PC-3 (cell line): ENCODE data around the gene MAP3K7CL. TPM values are rescaled to one million over a fixed set of nuclear protein-coding genes. Genes with fewer than 3 reads are reported as not detected.

Experiments
- ATAC-seq: fragments of 200-7000 bp; cut with Tn5 transposase; 2 replicates; pipeline ENCODE4 v1.9.1; 2020; ENCODE audit warnings: mild to moderate bottlenecking, moderate library complexity
- BruUV-seq: library from RNA; stranded (reverse); fragments of 400-500 nt; replicated peaks from 2 replicates; lab custom pipeline; 2021; lab: Mats Ljungman, UMichigan
- CTCF ChIA-PET: fragments of 300-600 bp; sonication (Branson Sonifier 250); formaldehyde crosslinking; loops from one replicate; lab custom pipeline; 2022; ENCODE audit warnings: antibody characterized with exemption; lab: Charles Lee
- POLR2A ChIA-PET: fragments of 300-600 bp; sonication (Branson Sonifier 250); formaldehyde crosslinking; loops from one replicate; lab custom pipeline; 2022; ENCODE audit warnings: antibody characterized with exemption; ENCODE audit not compliant: unreplicated experiment; lab: Charles Lee
- DNase-seq: peaks from one replicate; pipeline ENCODE4 v3.0.0-alpha.2; 2015
- H2AFZ ChIP-seq: fragments of 300-600 bp; sonication (generic); 2 replicates; pipeline ENCODE4 v1.6.0; 2016; ENCODE audit warnings: antibody characterized with exemption, low read length
- H3F3A ChIP-seq: fragments of 300-600 bp; sonication (generic); one replicate; pipeline ENCODE4 v1.6.0; 2017; ENCODE audit warnings: antibody characterized with exemption, low read length, control low read depth, mild to moderate bottlenecking; ENCODE audit not compliant: unreplicated experiment
- H3K27ac ChIP-seq: fragments of 300-600 bp; sonication (generic); 2 replicates; pipeline ENCODE4 v1.5.1; 2016; ENCODE audit warnings: mild to moderate bottlenecking, low read length
- H3K27me3 ChIP-seq: fragments of 300-600 bp; sonication (generic); 2 replicates; pipeline ENCODE4 v1.6.1; 2016; ENCODE audit warnings: low read length, mixed read lengths
- H3K36me3 ChIP-seq: fragments of 300-600 bp; sonication (generic); 2 replicates; pipeline ENCODE4 v1.6.1; 2016; ENCODE audit warnings: low read depth, mixed run types, low read length, mixed read lengths
- H3K4me1 ChIP-seq: fragments of 300-600 bp; sonication (generic); 2 replicates; pipeline ENCODE4 v1.5.1; 2016; ENCODE audit warnings: low read length; ENCODE audit not compliant: insufficient read depth
- H3K4me2 ChIP-seq: fragments of 300-600 bp; sonication (generic); 2 replicates; pipeline ENCODE4 v1.6.0; 2016; ENCODE audit warnings: low read length
- H3K4me3 ChIP-seq: fragments of 300-600 bp; sonication (generic); 2 replicates; pipeline ENCODE4 v1.5.1; 2016; ENCODE audit warnings: mild to moderate bottlenecking, low read length, mixed read lengths
- H3K79me2 ChIP-seq: fragments of 300-600 bp; sonication (generic); 2 replicates; pipeline ENCODE4 v1.6.1; 2017; ENCODE audit warnings: low read length, mixed read lengths
- H3K9ac ChIP-seq: fragments of 300-600 bp; sonication (generic); 2 replicates; pipeline ENCODE4 v1.6.0; 2016; ENCODE audit warnings: mild to moderate bottlenecking, low read length
- H3K9me2 ChIP-seq: fragments of 300-600 bp; sonication (generic); replicated peaks from 2 replicates; pipeline ENCODE4 v1.6.1; 2016; ENCODE audit warnings: mixed run types, low read length, mixed read lengths
- H3K9me3 ChIP-seq: fragments of 300-600 bp; sonication (generic); 2 replicates; pipeline ENCODE4 v1.6.1; 2016; ENCODE audit warnings: low read length, mixed read lengths
- H4K20me1 ChIP-seq: fragments of 300-600 bp; sonication (generic); 2 replicates; pipeline ENCODE4 v1.6.1; 2016; ENCODE audit warnings: low read length, mixed read lengths
- CTCF ChIP-seq: fragments of 300-600 bp; sonication (generic); conservative IDR thresholded peaks from 2 replicates; pipeline ENCODE4 v1.5.1; 2017; ENCODE audit warnings: antibody characterized with exemption, low read depth, mild to moderate bottlenecking, low read length
- EZH2 ChIP-seq: fragments of 300-600 bp; sonication (generic); IDR thresholded peaks from one replicate; pipeline ENCODE4 v1.6.1; 2017; ENCODE audit warnings: antibody characterized with exemption, mild to moderate bottlenecking, low read length; ENCODE audit not compliant: unreplicated experiment
- EZH2phosphoT487 ChIP-seq: fragments of 300-600 bp; sonication (generic); IDR thresholded peaks from 2 replicates; pipeline ENCODE4 v1.6.1; 2018; ENCODE audit warnings: mild to moderate bottlenecking, antibody characterized with exemption, low read length, borderline replicate concordance
- intact Hi-C: fragments of 100-400 bp; cut with micrococcal nuclease; formaldehyde crosslinking; loops from 2 replicates; pipeline ENCODE4 v1.9.0; 2023
- total RNA-seq: library from RNA; depleted of rRNA; stranded (reverse); fragments of >200 nt; gene quantifications from 2 replicates; pipeline ENCODE4 v1.2.3, GENCODE V29; 2014

Gene MAP3K7CL
- total RNA-seq, 1 experiment from 2014 or later = 1.3 TPM

DNA sequence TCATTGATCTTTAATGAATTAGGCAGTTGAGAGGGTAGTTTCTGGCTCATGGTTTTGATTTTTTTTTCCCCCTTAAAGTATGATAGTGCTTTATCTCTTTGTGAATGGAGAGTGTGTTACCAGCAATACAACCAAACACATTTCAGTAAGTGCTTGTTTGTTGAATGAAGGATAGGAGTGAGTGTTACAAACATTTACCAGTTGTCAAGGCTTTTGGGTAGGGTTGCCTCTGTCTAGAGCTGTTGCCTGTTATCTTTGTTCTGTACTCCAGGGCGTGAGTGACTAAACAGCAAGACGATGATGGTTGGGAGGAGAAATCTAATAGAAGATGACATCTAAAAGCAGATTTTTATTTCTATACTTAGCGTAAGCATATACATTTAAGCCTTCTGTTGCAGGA is 21.5 kb downstream of the MAP3K7CL start:
- ATAC-seq (no peak), DNase-seq (no peak)
- Histone ChIP-seq H3K4me1 (peaks cover 10% of the 10 kb centered on the region), H3K27me3 (no peaks in the 10 kb centered on the region), H3K79me2 (no peaks in the 10 kb centered on the region), H3K9me3 (no peaks in the 10 kb centered on the region), H3K4me3 (no peak overlapping the region), H2AFZ (no peak overlapping the region), H3K27ac (no peak overlapping the region), H3K9ac (no peak overlapping the region), H3K9me2 (no peaks in the 10 kb centered on the region), H3K36me3 (no peaks in the 10 kb centered on the region), H4K20me1 (no peaks in the 10 kb centered on the region), H3K4me2 (no peak overlapping the region), H3F3A (no peaks in the 10 kb centered on the region)
- CTCF ChIA-PET = no interaction called here
- POLR2A ChIA-PET = no interaction called here
- no peak for TF ChIP-seq CTCF
- no peak for TF ChIP-seq EZH2phosphoT487
- TF ChIP-seq EZH2 = no peak
- no TSS peak for BruUV-seq
- intact Hi-C loops = no loop called here

GRCh38 chr21:29152916-29153315 is 22.5 kb downstream of the MAP3K7CL start:
- no TSS peak for BruUV-seq

More at GRCh38 chr21:29152916-29153315, 22.5 kb downstream of the MAP3K7CL start:
- ChIA-PET POLR2A (no interaction called here), CTCF (no interaction called here)
- DNase-seq (no peak), ATAC-seq (no peak)
- Histone ChIP-seq H3K9me2 (no peaks in the 10 kb centered on the region), H3K27me3 (no peaks in the 10 kb centered on the region), H3K79me2 (no peaks in the 10 kb centered on the region), H3K27ac (no peak overlapping the region), H4K20me1 (no peaks in the 10 kb centered on the region), H3F3A (no peaks in the 10 kb centered on the region), H3K4me1 (peaks cover 10% of the 10 kb centered on the region), H3K4me3 (no peak overlapping the region), H3K36me3 (no peaks in the 10 kb centered on the region), H3K9ac (no peak overlapping the region), H3K4me2 (no peak overlapping the region), H3K9me3 (no peaks in the 10 kb centered on the region), H2AFZ (no peak overlapping the region)
- TF ChIP-seq CTCF = no peak
- TF ChIP-seq EZH2 = no peak
- TF ChIP-seq EZH2phosphoT487 = no peak
- intact Hi-C loops = no loop called here
